ENCODE measurements around the gene FAM13B. TPM values are rescaled to one million over a fixed set of nuclear protein-coding genes. Genes with fewer than 3 reads are reported as not detected.
"Not testable (repeated sequence)": the region's sequence is repeated elsewhere in the genome, so short reads cannot be mapped to it uniquely, and the experiment has no call there.

Gene FAM13B
- total RNA-seq = 25.6 TPM

GRCh38 chr5:138032572-138033385, at the start of gene FAM13B:
Gene FAM13B, minus strand, starts transcription at chr5:138033079. Its CDS starts 13,968 bp downstream, at chr5:138019111.
- peak; percentile 61 to 87 (median 82) for DNase-seq (ENCODE audit: low read depth in 2 of 3, low spot score in 2 of 3)

GRCh38 chr5:138082033-138082432, 49.2 kb upstream of the FAM13B start:
- DNase-seq (ENCODE audit: low read depth in 2 of 3, low spot score in 2 of 3) = peak in 1 of 3 donors; percentile 17

GRCh38 chr5:138078006-138078643, 45.2 kb upstream of the FAM13B start:
- no peak for DNase-seq (ENCODE audit: low read depth in 2 of 3, low spot score in 2 of 3)

- DNase-seq (ENCODE audit: low read depth in 2 of 3, low spot score in 2 of 3) = peak; percentile 25 to 62 (median 35)
Measured at GRCh38 chr5:138077064-138077696, 44.3 kb upstream of the FAM13B start.

- DNase-seq (ENCODE audit: low read depth in 2 of 3, low spot score in 2 of 3) = not testable (repeated sequence)
Measured at GRCh38 chr5:138070026-138070425, 37.1 kb upstream of the FAM13B start.

- peak; percentile 39 to 81 (median 68) for DNase-seq (ENCODE audit: low read depth in 2 of 3, low spot score in 2 of 3)
Measured at GRCh38 chr5:138068742-138069600, 36.1 kb upstream of the FAM13B start.

GRCh38 chr5:138067945-138068344, 35.1 kb upstream of the FAM13B start:
- DNase-seq (ENCODE audit: low read depth in 2 of 3, low spot score in 2 of 3) = no peak

GRCh38 chr5:138065102-138065501, 32.2 kb upstream of the FAM13B start:
- DNase-seq (ENCODE audit: low read depth in 2 of 3, low spot score in 2 of 3) = peak in 1 of 3 donors; percentile 31

GRCh38 chr5:138064526-138064925, 31.6 kb upstream of the FAM13B start:
- no peak for DNase-seq (ENCODE audit: low read depth in 2 of 3, low spot score in 2 of 3)

- DNase-seq (ENCODE audit: low read depth in 2 of 3, low spot score in 2 of 3) = no peak
Measured at GRCh38 chr5:138054847-138055558, 22.1 kb upstream of the FAM13B start.

GRCh38 chr5:138054206-138054605, 21.3 kb upstream of the FAM13B start:
- no peak for DNase-seq (ENCODE audit: low read depth in 2 of 3, low spot score in 2 of 3)

- no peak for DNase-seq (ENCODE audit: low read depth in 2 of 3, low spot score in 2 of 3)
Measured at GRCh38 chr5:138053554-138053953, 20.7 kb upstream of the FAM13B start.

GRCh38 chr5:138052718-138053117, 19.8 kb upstream of the FAM13B start:
- DNase-seq (ENCODE audit: low read depth in 2 of 3, low spot score in 2 of 3) = not testable (repeated sequence)

- no peak for DNase-seq (ENCODE audit: low read depth in 2 of 3, low spot score in 2 of 3)
Measured at GRCh38 chr5:138051441-138052296, 18.8 kb upstream of the FAM13B start.

GRCh38 chr5:138045283-138045682, 12.4 kb upstream of the FAM13B start:
- DNase-seq (ENCODE audit: low read depth in 2 of 3, low spot score in 2 of 3) = not testable (repeated sequence)

GRCh38 chr5:138038826-138039225, 5.9 kb upstream of the FAM13B start:
- DNase-seq (ENCODE audit: low read depth in 2 of 3, low spot score in 2 of 3) = no peak

- no peak for DNase-seq (ENCODE audit: low read depth in 2 of 3, low spot score in 2 of 3)
Measured at GRCh38 chr5:138037907-138038633, 5.2 kb upstream of the FAM13B start.

GRCh38 chr5:138037271-138037670, 4.4 kb upstream of the FAM13B start:
- no peak for DNase-seq (ENCODE audit: low read depth in 2 of 3, low spot score in 2 of 3)

Measured in hematopoietic multipotent progenitor cell (in vitro differentiated cells).